Stimulated activated CD8-positive, alpha-beta memory T cell treated with anti-CD3 and anti-CD28 coated beads, Interleukin-12 subunit alpha, Interleukin-12 subunit beta, amount 100 ng/mL, for 24 hours (primary cell): ENCODE results near the gene STAC.
"Not testable (repeated sequence)": the region's sequence is repeated elsewhere in the genome, so short reads cannot be mapped to it uniquely, and the experiment has no call there.

Experiments used
- DNase-seq: peaks from one replicate; pipeline ENCODE4 v3.0.0-alpha.2; 2020; ENCODE audit errors: extremely low read depth

STAC gene

DNA sequence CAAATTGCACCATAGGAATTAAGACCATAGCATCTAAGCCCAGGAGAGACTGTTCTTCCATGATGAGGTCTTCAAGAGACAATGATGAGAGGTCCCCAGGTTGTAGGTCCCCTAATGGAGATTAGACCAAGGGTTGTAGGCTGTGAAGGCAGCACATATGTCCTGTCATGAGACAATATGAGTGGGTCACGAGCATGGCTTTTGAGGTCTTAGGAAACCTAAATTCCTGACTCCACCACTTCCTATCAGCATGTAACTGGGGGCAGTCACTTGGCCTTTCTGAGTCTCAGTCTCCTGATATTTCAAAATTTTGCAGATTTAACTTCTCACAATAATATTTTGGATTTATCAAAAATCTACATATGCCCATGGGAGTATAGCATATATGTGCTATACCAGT, 31.3 kb downstream of the STAC start:
- DNase-seq, result no peak

DNA sequence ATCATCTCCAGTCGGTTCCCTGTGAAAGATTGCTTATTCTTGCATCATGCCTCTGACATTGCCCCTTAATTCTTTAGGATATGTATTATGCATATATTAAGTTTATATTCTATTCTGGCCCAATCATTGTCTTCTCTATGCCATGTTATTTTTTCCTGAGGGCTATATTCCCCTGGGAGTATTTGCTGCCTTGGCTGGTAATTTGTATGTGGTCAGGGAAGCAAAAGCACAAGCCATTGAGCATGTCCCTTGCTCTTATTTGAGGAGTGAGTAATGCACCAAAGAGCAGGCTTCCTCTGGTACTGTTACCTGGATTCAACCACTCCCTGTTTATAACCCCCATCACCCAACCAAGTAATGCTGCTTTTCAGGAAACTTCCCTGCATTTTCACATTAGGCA, 36.3 kb downstream of the STAC start:
- DNase-seq, result no peak

DNA sequence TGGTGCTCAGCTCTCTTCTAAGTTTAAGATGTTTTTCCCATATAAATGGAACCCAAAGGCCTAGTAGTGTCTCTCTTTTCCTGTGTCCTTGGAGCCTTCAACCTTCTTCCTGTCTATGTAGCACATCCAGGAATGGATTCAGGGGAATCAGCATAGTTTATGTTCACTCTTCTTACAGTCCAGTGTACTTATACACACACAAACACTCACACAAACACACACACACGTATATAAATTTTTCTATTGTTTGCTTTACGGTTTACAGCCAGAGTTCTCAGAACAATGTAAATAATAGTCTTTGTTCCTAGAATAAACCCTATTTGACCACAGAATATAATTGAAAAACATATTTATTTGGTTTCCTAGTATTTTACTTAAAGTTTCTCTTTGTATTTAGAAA, 36.9 kb downstream of the STAC start:
- DNase-seq, result no peak

DNA sequence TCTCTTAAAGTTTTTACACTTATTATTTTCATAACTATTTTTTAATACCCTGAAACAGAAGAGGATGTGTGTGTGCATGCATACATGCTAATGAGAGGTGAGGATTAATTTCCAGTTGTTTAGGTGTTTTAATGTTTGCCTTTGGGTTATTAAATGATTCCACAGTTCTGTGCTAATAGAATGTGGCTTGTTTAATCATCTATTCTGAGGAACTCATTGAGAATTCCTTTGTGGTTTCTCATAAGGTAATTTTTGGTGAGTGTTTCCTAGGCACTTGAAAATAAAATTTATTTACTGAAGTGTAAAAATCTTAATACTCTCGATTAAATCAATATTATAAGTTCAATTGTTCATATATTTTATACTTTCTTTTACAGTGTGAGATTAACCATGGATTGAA, 38.0 kb downstream of the STAC start:
- no peak for DNase-seq

DNA sequence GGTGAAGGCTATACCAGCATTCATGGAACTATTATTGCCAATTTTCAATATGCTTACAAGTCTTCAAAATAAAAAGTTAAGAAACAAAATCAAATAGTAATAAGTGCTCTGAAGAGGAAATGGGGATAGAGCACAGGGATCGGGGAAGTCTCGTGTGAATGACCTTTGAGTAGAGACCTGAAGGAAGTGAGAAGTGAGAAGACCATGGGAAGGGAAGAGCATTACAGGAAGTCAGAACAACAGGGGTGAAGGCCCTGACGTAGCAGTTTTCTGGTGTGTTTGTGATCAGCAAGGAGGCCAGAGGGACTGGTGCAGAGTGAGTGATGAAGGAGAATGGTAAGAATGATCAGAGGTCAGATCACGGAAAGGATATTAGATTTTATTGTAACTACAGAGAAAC, 48.1 kb downstream of the STAC start:
- no peak for DNase-seq

DNA sequence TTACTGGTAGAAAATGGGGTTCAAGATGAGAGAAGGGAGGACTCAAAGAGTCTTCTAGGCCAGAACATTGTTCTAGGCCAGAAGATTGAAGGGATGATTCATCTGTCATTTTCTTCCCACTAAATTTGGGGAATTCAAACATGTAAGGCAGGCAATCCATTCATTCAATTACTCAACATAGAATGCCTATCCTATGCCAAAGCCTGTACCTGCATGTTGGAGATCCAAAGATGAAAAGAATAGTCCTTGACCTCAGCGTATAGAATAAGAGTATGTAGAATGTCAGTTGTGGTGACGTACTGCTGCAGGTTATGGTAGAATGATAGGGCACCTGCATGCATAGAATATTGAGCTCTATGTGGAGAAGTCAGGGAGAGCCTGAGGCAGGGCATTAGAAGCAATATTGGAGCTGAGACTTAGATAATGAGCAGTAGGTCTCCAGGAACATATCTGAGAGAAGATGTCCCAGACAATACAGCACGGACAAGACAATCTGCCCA, 49.7 kb downstream of the STAC start:
- DNase-seq, result no peak

DNA sequence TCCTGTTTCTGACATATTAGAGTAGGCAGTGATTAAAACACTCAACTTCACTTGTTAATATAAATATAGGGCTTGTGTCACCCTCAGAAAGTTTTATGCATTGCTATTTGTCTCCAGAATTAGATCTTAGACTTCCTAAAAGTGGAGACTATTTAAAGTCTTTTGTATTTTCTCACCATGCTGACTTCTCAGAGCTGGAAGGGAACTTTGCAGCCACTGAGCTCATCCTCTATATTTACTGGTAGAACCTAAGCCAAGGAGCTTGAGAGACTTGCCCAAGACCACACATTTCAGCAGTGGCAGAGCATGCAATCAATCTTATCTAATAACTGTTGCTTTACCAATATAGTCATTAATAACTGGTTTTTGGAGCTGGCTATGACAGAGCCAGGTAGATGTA, 53.2 kb downstream of the STAC start:
- DNase-seq, result no peak

DNA sequence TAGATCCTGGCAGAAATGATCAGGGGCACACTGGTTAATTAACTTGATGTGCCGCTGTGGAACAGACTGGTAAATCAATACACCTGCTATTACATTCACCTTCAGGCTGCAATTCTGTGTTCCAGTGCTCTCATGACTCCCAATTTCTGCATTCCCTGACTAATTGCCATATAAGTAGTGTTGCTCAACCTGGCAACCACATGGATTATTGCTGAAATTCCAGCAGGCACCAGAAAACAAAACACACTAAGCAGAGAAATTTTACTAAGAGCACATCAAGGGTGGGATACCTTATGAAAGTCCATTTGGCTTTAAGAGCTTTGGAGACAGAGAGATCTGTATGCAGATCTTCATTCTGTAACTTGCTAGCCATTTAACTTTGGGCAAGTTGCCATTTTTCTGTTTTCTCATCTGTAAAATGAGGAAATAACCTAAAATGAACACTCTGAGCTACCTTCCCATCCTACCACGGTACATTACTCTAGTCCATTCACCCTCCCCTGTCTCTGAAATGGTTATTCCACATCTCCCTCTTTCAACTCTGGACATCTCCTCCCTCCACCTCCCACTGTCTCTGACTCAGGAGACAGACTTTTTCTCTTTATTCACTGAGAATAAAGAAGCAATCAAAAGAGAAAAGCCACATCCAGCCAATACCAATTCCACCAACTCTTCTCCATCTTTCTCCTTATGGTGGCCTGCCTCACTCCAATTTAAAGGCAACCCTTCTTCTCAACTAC, 54.6 kb downstream of the STAC start:
- no peak for DNase-seq

DNA sequence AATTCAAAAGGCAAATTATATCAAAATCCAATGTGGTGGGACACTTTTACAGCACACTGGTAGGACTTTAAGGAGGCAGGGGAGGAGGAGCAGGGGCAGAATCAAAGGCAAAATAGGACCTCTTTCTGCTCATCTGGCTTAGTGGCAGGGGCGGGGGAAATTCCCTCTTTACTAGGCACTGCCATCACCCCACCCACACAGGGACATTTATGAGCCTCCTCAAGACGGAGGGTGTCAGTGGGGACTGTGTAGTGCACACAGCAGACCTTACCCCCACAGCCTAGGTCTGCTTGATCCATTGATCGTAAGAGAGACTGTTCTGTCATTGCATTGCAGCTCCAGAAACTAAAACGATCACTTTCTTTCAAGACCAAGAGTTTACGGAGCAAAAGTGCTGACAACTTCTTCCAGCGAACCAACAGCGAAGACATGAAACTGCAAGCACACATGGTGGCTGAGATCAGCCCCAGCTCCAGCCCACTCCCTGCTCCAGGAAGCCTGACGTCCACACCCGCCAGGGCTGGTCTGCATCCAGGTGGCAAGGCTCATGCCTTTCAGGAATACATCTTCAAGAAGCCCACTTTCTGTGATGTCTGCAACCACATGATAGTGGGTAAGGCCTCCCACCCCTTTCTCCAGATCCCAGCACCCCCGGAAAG, 62.9 kb downstream of the STAC start:
- no peak for DNase-seq

DNA sequence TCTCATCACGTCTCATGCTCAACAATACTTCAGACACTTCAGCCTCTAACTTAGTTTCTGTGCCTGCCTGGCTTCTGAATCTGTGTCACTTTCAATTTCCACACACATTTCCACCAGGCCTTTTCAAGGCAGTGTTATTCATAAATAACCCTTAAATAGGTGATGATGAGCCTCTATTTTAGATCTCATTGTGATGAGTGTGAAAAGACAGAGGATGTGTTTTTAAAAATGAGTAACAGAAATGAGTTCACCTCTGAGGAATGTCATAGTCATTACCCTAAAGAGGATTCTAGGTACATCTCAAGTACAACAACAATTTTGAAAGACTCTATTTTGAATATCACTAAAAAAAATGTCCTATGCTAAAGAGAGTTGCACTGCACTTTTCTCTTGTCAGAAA, 64.6 kb downstream of the STAC start:
- no peak for DNase-seq

DNA sequence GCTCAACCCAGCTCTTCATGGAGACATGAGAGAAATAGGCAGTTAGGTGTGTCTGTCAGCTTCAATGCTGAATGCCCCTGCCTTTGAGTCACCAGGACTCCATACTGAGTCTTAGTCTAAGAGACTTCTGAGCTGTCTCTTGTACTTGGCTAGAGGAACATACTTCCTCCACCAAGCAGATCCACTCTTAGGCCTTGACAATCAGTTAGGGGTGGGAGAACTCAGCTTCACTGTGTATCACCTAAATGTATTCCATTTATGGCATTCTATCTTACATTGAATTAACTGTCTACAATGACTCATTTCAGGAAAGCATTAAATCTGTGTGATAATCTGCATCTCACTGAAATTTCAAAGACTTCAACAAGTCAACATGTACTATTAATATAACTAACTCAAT, 66.0 kb downstream of the STAC start:
- no peak for DNase-seq

DNA sequence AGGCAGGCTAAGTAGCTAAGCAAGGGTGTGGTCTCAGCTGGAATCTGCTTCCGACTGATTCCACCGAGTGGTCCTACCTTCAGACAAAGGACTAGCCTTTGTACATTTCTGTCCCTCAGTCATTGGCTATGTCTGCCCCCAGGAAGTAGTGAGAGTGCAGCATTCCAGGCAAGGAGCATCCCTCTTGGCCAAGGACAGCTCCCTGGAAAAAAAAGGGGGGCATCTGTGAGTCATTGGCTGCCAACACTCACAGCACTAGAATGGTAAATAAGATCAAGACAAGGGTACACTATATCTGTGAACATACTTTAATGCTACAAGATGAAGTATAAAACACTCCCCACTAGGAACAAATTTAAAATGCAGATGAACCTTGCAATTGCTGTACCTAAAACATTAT, 66.8 kb downstream of the STAC start:
- no peak for DNase-seq

DNA sequence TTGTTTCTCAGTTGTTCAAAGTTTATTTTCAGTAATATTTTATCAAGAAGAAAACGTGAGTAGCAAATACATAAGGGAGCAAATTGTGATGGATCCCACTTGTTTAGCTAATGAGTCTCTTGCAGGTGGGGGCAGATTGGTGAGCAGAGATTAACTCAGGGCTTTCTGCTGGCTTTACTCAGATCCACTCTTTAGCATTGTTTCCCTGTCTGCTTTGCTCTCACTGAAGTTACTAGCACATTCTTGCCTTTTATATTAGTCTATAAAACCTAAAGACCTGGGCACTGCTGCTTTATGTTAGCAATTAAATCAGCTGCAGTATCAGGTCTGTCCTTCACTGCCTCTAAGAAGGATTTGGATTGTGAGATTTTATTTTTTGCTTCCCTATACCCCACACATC, 71.5 kb downstream of the STAC start:
- DNase-seq, result no peak

DNA sequence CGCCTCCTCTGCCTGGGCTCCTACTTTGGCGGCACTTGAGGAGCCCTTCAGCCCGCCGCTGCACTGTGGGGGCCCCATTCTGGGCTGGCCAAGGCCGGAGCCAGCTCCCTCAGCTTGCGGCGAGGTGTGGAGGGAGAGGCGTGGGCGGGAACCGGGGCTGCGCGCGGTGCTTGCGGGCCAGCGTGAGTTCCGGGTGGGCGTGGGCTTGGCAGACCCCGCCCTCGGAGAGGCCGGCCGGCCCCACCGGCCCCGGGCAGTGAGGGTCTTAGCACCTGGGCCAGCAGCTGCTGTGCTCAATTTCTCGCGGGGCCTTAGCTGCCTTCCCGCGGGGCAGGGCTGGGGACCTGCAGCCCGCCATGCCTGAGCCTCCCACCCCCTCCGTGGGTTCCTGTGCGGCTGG, 72.9 kb downstream of the STAC start:
- DNase-seq, result not testable (repeated sequence)

DNA sequence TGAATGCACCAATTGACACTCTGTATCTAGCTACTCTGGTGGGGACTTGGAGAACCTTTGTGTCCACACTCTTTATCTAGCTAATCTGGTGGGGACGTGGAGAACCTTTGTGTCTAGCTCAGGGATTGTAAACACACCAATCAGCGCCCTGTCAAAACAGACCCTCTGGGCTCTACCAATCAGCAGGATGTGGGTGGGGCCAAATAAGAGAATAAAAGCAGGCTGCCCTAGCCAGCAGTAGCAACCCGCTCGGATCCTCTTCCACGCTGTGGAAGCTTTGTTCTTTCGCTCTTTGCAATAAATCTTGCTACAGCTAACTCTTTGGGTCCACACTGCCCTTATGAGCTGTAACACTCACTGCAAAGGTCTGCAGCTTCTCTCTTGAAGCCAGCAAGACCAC, 73.6 kb downstream of the STAC start:
- not testable (repeated sequence) for DNase-seq

DNA sequence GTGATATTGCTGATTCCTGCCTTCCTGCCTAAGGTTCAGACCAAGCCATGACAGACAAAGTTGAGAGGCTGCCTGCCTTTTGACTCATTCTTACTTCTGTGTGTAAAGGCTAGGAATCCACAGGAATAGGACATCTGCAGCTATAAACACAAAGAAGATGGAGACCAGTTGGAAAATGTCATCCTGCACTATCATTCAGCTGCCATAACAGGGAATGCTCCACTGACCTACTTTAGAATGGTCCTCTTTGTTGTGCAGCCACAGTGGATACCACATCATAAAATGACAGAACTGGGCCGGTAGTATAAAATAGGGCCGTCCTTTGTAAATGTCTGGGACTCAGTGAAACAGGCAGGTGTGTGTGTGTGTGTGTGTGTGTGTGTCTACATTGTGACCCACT, 75.1 kb downstream of the STAC start:
- DNase-seq, result no peak

DNA sequence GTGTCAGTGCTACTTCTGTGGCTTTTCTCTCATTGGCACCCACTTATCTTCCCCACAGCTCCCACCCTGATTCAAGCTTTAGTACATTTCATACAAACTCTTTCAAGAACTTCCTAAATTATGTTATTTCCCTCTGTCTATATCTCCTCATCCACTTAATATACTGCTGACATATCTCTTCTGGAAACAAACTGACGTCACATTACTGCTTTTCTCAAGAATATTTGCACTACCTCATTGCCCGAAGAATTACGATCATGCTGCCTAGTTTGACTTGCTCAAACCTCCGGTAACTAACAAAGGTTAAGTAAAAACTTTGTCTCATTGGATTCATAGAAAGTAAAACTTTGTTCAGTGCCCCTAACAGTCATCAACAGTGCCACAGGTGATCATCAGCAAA, 76.5 kb downstream of the STAC start:
- DNase-seq, result no peak

DNA sequence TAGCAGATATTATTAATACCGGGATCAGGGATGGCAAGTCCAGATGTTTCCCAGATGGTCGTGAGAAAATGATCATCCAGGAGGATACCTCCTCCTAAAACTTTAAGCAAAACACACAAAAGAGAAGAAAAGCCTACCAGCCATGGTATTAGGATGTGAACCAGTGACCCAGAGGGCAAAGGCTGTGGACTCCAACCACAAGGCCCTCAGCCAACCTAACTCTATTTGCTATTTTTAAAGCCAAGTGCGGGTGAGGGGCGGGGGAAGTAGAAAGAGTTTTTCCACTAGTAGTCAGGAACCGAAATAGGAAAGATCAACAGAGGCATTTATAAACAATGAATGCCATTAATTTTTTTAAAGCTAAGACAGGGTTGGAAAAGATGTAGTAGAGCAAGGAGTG, 77.4 kb downstream of the STAC start:
- DNase-seq, result no peak

DNA sequence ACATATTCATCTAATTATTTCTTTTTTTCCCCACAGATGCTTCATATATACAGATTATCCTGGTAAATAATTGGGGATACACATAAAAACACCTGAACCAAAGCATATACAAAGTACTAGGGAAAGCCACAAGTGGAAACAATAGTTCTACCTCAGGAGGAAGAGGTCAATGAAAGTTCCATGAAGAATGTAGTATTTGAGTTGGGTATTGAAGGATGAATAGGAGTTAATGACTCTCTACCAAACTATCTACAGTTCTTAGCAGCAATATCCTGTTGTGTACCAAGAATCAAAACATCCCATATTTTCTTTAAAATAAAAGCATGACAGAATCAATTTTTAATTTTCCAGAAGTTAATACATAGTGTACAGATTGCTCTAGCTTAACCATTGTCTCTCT, 78.9 kb downstream of the STAC start:
- DNase-seq, result no peak

DNA sequence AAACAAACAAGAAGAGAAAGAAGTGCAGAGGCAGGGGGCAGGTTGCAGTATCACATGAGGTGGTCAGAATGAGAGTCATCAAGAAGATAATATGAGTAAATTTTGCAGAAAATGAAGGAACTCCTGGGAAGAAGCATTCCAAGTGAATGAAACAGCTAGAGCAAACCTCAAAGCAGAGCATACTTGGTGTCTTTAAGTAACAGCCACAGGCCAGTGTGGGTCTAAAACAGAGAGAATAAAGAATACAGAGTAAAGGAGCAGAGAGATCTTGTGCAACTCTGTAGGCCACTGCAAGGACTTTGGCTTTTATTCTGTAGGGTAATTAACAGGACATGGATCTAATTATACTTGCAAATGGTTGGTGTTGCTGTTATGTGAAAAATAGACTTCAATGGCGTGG, 81.3 kb downstream of the STAC start:
- DNase-seq, result no peak

DNA sequence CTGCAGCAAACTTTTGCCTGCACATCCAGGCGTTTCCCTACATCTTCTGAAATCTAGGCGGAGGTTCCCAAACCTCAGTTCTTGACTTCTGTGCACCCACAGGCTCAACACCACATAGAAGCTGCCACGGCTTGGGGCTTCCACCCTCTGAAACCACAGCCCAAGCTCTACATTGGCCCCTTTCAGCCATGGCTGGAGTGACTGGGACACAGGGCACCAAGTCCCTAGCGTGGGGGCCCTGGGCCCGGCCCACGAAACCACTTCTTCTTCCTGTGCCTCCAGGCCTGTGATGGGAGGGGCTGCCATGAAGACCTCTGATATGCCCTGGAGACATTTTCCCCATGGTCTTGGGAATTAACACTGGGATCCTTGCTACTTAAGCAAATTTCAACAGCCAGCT, 91.7 kb downstream of the STAC start:
- not testable (repeated sequence) for DNase-seq

DNA sequence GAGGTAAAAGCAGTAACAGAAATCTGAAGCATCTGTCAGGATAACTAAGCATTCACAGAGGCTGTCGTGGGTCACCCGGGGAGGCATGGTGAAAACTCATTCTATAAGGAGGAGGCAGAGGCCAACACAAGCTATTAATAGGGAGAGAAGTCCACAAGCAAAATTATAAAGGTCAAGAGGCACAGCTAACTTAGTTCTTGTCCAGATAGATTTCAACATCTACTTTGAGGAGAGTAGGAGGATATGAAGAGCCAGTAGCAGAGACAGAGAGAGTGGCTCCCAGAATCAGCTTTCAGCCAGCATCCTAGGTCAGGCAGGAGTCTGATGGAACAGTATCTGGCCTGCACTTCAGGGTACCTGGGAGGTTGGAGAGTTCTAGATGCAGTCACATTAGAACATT, 95.3 kb downstream of the STAC start:
- DNase-seq, result no peak

DNA sequence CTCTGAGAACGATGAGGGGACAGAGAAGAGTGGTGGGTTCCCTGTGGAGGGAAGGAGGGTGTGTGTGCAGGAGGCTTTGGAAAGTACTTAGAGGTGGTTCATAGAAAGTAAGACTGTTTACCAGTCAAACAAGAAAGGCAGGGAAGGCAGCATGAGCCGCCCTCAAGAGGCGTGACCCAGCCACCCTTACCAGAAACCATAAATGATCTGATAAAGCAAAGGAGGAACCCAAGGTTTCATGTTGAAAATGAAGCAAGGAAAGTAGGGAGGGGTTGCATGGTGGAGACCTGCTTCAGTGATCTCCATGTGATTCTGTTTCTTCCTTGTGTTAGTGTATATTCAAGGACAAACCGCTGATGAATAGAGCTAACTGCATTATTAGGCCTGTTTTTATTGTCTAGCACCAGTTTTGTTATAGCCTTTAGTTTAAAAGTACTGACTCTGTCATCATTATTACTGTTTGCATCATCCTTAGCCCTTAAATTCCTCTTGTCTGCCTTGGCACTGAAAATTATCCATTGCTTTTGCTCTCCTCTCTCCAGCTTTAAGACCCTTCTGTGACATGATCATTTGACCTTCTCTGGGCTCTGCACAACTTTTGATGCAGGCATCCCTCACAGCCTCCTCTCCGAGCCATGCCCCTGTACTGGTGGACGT, 96.1 kb downstream of the STAC start:
- no peak for DNase-seq
